ENCODE results near the gene DDX39B.
A peak's percentile ranks its signal among the peaks of the same experiment; 100 is the strongest.
"Not testable (repeated sequence)": the region's sequence is repeated elsewhere in the genome, so short reads cannot be mapped to it uniquely, and the experiment has no call there.

The DDX39B gene

GRCh38 chr6:31541658-31542521 lies at the start of gene DDX39B:
Gene DDX39B, minus strand, starts transcription at chr6:31542003. Its CDS starts 1,471 bp downstream, at chr6:31540532.
- peak; percentile 73 for DNase-seq (ENCODE audit: low read depth)

- not testable (repeated sequence) for DNase-seq (ENCODE audit: low read depth)
Measured at GRCh38 chr6:31590691-31591090, 48.9 kb upstream of the DDX39B start.

- no peak for DNase-seq (ENCODE audit: low read depth)
Measured at GRCh38 chr6:31588871-31589650, 47.3 kb upstream of the DDX39B start.

GRCh38 chr6:31587791-31588777 lies 46.3 kb upstream of the DDX39B start:
- no peak for DNase-seq (ENCODE audit: low read depth)

- DNase-seq (ENCODE audit: low read depth): no peak
Measured at GRCh38 chr6:31586599-31587281, 44.9 kb upstream of the DDX39B start.

- no peak for DNase-seq (ENCODE audit: low read depth)
Measured at GRCh38 chr6:31586008-31586407, 44.2 kb upstream of the DDX39B start, which contains the start of gene LST1. Gene LST1, plus strand, starts transcription at chr6:31586277. Its CDS starts 1,023 bp downstream, at chr6:31587300.

GRCh38 chr6:31585491-31585890 lies 43.7 kb upstream of the DDX39B start:
- DNase-seq (ENCODE audit: low read depth): no peak

- no peak for DNase-seq (ENCODE audit: low read depth)
Measured at GRCh38 chr6:31582230-31582643, 40.4 kb upstream of the DDX39B start, which contains the start of gene LTB. Gene LTB, minus strand, starts transcription at chr6:31582424. Its CDS starts 7 bp downstream, at chr6:31582417.

GRCh38 chr6:31581434-31582229 lies 39.8 kb upstream of the DDX39B start:
- no peak for DNase-seq (ENCODE audit: low read depth)

GRCh38 chr6:31580807-31581433 lies 39.1 kb upstream of the DDX39B start:
- DNase-seq (ENCODE audit: low read depth): peak; percentile 84

GRCh38 chr6:31580438-31580740 lies 38.6 kb upstream of the DDX39B start:
- DNase-seq (ENCODE audit: low read depth): no peak

- DNase-seq (ENCODE audit: low read depth): no peak
Measured at GRCh38 chr6:31579546-31580437, 38.0 kb upstream of the DDX39B start.

GRCh38 chr6:31579119-31579505 lies 37.3 kb upstream of the DDX39B start:
- DNase-seq (ENCODE audit: low read depth): no peak

GRCh38 chr6:31578184-31579118 lies 36.6 kb upstream of the DDX39B start:
- no peak for DNase-seq (ENCODE audit: low read depth)

- DNase-seq (ENCODE audit: low read depth): no peak
Measured at GRCh38 chr6:31577579-31577966, 35.8 kb upstream of the DDX39B start.

- no peak for DNase-seq (ENCODE audit: low read depth)
Measured at GRCh38 chr6:31576897-31577578, 35.2 kb upstream of the DDX39B start.

All from stimulated activated CD8-positive, alpha-beta memory T cell treated with anti-CD3 and anti-CD28 coated beads, Interleukin-15, amount 100 ng/mL, for 24 hours (primary cell).